HG03457 (cell line): ENCODE results near the gene USP14.

ENCODE experiments used
- ATAC-seq: cut with Tn5 transposase; IDR thresholded peaks from one replicate; pipeline ENCODE4 v1.9.1; 2021; ENCODE audit warnings: moderate number of reproducible peaks; ENCODE audit not compliant: unreplicated experiment

Gene USP14

DNA sequence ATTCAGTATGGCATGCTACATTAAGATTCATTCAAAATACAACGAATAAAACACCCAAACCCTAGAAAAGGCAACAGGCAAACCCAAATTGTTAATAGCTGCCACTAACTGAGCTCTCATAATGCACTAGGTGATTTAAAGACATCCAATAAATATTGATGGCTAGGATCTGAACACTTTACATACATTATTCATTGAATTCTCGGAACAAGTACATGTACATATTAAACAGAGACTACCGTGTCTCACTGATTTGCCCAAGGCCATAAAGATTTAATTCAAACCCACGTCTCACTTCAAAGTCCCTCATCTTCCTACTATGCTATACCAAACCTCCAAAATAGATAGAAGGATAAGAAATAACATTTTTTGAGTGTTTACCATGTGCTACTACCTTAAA lies 67.4 kb downstream of the USP14 start:
- ATAC-seq = no peak

DNA sequence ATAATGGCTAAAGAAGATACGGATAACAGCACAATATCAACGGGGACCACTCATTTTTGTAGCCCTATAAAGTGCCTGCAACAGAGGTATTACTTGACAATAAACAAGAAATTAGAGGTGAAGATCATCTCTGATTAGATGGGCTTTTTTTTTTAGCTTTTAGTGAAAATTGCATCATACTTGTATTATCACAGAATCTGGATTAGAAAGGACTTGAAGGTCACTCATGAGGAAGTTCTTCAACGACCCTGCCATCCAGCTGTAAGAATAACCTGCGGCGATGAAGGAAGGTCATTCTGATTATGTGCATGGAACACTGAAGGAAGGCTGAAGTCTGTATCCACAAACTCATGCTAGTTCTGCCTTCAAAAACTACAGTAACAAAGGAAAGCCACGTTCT lies 69.0 kb downstream of the USP14 start:
- no peak for ATAC-seq

DNA sequence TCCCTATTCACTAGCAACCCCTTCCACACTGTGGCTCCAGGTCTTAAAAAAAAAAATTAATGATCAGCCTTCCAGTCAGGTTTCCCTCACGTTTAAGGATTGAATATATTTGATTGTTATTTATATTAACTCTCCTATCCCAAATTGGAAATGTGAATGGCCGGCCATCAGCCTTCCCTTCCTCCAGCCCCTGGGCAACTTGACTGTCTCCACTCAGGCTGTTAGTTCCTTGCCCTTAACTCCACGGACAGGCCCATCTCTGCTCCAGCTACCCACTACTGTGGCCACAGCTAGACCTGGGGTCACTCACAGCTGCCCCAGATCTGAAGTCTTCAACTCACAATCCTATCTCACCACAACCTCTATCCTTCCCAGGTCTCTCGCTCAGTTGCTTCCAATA lies 69.5 kb downstream of the USP14 start:
- ATAC-seq = no peak

DNA sequence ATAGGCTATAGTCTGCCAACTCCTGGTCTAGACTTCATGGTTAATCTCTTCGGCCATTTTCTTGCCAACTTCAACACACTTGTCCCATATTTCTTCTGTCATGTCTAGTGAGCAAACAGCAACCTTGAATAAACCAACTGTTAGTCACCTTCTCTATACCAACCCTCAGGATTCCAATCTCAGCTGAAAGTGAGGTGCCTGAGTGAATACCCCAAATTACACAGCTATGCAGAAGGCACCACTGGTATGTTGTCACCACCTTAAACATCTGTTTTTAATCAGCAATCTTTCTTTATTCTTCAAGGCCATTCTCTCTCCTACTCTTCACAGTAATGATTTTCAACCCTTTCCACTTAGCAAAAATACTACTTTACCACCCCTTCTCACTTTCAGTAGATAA lies 70.2 kb downstream of the USP14 start:
- no peak for ATAC-seq

DNA sequence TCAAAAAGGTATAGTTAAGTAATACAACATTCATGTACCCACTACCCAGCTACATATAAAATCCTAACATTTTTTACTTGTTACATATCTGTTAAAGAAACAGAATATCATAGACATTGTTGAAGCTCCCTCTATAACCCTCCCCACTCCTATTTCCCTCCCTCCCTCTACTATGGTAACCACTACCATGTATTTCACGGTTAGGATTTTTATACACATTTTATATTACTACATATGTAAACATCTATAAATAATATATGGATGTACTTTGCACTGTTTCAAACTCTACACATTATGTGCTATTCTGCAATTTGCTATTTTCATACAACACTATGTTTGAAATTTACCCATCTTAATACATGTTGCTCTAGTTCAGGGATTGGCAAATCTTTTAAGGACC lies 73.2 kb downstream of the USP14 start:
- no peak for ATAC-seq

DNA sequence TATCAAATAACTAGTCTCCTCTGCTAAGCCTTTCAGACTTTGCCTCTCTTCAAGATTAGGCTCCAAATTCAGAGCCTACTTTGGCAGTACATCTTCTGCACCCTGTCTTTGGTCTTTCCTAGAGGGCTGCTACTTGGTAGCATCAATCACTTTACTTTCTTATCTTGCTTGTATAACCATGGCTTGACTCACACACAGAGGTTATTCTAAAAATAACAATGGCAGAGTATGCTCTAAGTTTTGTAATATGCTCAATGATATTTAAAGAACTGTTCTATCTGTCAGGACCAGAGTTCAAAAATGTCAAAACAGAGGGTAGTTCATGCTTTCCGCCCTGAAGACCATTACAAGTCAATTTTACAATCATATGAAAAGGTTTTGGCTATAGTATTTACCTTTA lies 81.8 kb downstream of the USP14 start:
- no peak for ATAC-seq

DNA sequence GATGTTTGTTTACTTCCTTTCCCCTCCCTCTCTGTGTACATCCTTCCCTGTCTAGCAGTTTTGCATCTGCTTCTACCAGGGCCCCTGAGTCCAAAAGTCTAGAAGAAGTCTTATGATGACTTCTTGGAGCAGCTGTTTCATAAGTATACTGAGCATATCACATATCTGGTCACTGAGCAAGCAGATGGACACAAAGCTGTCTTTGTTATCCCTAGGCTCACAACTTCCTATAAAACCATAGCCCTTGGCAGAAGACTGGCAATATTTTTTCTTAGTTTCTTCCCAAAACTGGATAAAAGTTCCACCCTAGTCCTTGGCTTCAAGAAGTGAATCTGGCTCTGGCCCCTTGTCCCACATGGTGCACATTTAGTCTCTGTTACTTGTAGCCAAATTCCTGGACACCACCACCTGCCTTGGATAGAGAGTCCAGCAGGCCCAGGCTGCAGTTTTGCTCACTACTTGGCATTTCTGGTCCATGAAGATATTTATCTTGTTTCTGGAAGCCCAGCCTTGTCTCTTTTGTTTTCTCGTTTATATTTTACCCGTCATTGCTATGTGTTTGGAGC lies 87.0 kb downstream of the USP14 start:
- no peak for ATAC-seq

DNA sequence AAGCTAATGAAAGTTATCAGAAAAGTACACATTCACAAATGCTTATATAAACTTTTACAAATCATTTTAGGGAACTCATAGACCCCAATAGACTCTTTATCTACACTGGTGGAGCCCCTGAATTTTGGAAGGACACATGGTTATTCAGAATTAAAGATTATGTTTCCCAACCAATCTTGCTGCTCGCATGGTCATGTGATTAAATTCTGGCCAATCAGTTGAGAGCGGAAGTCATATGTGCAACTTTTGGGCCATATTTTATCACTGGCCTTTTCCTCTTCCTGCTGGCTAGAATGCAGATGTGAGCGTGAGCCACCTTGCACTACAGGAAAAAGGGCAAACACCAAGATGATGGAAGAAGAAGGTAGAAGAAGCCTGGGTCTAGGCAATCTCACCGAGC lies 89.7 kb downstream of the USP14 start:
- ATAC-seq = no peak

DNA sequence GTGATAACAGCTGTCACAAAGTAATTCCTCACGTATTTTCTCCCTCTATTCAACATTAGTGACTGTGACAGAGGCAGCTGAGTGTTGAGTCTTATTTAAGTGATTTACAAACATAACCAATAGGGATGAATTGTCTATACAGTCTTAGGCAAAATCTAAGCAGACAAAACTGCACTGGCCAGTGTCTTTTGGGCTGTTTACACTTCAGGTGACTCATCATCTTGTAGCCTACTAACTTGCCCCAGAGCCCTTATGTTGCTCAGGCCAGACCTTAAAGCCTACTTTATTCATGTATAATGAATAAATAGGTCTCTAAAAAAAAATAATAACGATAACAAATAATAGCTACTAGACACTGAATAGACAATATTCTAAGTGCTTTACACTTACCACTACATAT lies 92.3 kb downstream of the USP14 start:
- no peak for ATAC-seq

DNA sequence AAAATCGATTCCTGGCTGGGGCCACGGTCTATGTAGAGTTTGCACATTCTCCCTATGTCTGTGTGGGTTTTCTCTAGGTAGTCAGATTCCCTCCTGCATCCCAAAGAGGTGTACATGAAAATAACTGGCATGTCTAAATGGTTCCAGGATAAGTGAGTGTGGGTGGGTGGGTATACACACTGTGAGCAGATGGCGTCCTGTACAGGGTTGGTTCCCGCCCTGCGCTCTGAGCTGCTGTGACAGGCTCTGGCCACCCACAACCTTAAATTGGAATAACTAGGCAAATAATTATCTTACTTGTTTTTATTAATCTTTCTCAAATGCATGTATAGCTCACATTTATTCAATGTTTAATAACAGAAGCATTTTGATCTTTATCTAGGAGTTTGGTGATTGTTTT lies 93.2 kb downstream of the USP14 start:
- no peak for ATAC-seq

DNA sequence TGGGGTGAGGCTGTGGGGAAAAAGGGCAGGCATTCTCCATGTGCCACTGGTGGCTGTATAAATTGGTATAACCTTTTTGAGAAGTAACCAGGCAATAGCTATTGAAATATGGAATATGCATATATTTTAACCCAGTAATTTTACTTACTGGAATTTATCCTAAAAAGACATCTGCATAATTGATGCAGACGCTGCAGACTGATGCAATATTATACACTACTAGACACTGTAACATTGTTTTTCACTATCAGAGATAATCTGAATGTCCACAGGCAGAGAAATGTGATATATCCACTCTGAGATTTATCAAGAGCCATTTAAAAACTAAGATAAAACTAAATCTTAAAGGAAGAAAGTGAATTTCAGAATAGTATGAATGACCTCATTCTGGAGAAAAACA lies 94.8 kb downstream of the USP14 start:
- ATAC-seq = no peak

DNA sequence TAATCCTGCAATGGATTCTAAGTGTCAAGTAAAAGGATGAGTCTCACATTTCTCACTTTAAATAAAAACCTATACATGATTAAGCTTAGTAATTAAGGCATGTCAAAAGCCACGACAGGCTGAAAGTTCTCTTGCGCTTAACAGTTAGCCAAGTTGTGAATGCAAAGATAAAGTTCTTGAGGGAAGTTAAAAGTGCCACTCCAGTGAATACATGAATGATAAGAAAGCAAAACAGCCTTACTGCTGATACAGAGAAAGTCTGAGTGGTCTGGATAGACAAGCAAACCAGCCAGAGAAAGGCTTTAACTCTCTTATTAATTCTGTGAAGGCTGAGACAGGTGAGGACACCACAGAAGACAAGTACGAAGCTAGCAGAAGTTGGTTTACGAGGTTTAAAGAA lies 96.8 kb downstream of the USP14 start:
- ATAC-seq = no peak

DNA sequence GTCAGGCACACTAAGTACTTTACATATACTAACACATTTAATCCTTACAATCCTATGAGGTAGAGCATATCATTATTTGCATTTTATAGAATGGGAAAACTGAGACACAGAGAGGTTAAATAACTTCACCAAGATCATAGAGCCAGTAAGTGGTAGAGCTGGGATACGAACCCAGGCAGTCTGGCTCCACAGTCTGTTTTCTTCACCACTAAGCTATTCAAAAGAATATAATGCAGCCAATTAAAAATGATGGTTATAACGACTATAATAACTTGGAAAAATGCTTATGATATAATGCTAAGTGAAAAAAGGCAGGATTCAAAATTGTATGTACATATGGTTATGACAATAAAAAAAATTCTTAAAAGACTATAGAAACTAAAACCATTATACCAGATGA lies 102.2 kb downstream of the USP14 start:
- ATAC-seq = no peak

DNA sequence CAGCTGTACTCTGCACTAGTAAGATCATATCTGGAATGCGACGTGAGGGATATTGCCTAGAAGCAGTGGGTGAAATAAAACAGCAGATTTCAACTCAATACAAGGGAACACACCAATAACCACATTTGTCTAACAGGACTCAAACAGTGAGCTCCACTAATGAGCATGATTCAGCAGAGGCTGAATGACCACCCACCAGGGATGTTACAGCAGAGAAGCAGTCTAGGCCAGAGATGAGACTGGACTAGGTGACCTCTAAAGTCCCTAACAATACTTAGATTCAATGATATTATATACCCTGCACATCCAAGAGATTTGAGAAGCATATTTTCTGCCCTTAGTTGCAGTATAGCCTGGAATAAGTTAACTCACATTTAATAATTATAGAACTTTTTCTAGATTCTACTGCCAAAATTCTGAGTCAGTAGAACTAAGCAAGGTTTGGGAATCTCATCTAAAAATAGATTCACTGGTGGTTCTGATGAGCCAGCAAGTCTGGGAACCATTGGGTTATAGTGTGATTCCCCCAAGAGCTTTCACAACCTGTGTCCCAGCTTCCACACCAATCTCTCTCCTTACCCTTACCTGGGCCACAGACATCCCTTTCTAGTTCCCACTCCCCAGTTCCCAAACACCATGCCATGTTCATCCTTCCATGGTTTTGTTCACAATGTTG lies 103.2 kb downstream of the USP14 start:
- no peak for ATAC-seq
